ENCODE results near the gene SIRPA.
A peak's percentile ranks its signal among the peaks of the same experiment; 100 is the strongest.

Gene SIRPA

DNA sequence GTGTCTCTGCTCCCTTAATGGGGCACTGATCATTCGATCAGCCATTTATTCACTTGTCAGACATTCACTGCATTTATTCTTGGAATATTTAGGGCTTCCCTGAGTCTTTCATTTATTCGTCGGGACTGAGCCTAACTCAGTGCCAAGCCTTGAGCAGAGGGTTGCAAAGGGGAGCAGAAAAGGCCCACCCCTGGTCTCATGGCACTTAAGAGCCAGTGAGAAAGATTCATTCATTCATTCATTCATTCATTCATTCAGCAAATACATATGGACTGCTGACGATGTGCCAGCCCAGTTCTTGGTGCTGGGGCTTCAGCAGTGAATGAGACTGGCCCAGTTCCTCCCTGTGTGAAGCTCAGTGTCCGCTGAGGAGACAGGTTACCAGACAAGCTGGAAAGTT is 36.6 kb downstream of the SIRPA start:
- no peak for DNase-seq (ENCODE audit: low read depth, low spot score)

DNA sequence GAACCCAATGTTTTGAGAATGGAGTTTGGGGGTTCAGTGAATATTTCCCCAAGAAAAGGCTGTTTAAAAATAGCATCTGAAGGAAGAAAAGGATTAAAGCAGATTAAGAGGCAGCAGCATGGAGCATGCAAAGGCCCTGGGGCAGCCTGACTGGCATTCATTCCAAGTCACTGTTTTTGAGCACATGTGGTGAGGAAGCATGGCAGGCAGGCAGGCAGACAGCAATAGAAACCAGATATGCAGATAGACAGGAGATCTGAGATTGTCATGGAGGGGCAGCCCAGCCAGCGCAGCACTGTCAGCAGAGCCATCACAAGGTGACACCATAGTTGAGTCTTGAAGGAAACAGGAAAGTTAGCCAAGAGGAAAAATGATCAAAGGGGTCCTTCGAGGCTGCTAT is 37.8 kb downstream of the SIRPA start:
- no peak for DNase-seq (ENCODE audit: low read depth, low spot score)

GRCh38 chr20:1933465-1933870 is 38.3 kb downstream of the SIRPA start:
- DNase-seq (ENCODE audit: low read depth, low spot score), result peak; percentile 6

DNA sequence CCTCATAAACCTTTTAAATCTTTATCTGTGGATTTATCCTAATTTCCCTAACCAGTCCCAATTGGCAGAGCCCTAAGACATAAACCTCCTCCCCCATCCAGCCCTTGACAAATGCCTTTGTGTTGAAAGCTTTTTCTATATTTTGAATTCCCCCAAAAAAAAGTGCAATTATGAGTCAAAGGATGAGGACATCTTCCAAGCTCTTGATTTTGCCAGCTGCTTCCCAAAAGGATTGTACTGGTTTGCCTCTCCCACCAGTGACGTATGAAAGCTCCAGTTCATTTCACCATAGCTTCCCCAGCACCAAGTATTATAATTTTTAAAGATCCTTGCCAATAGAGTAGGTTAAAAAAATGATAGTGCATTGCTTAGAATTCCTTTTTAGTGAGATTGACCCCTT is 38.9 kb downstream of the SIRPA start:
- no peak for DNase-seq (ENCODE audit: low read depth, low spot score)

GRCh38 chr20:1934721-1935573 is 39.7 kb downstream of the SIRPA start:
- peak; percentile 15 for DNase-seq (ENCODE audit: low read depth, low spot score)

GRCh38 chr20:1935696-1936366 is 40.6 kb downstream of the SIRPA start:
- no peak for DNase-seq (ENCODE audit: low read depth, low spot score)

GRCh38 chr20:1937316-1937976 is 42.2 kb downstream of the SIRPA start:
- DNase-seq (ENCODE audit: low read depth, low spot score), result no peak

DNA sequence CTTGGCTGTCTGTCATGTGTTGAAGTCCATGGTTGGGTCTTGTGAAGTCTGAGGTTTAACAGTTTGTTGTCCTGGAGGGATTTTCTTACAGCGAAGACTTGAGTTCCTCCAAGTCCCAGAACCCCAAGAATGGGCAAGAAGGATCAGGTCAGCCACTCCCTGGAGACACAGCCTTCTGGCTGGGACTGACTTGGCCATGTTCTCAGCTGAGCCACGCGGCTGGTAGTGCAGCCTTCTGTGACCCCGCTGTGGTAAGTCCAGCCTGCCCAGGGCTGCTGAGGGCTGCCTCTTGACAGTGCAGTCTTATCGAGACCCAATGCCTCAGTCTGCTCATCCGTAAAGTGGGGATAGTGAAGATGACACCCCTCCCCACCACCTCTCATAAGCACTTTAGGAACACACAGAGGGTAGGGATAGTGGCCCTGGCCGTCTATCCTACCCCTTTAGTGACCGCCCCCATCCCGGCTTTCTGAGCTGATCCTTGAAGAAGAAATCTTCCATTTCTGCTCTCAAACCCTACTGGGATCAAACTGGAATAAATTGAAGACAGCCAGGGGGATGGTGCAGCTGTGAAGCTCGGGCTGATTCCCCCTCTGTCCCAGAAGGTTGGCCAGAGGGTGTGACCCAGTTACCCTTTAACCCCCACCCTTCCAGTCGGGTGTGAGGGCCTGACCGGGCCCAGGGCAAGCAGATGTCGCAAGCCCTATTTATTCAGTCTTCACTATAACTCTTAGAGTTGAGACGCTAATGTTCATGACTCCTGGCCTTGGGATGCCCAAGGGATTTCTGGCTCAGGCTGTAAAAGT is 43.5 kb downstream of the SIRPA start:
- DNase-seq (ENCODE audit: low read depth, low spot score), result no peak

- DNase-seq (ENCODE audit: low read depth, low spot score), result no peak
Measured at GRCh38 chr20:1939270-1939595, 44.0 kb downstream of the SIRPA start.

GRCh38 chr20:1940581-1940980 is 45.4 kb downstream of the SIRPA start:
- DNase-seq (ENCODE audit: low read depth, low spot score), result no peak

DNA sequence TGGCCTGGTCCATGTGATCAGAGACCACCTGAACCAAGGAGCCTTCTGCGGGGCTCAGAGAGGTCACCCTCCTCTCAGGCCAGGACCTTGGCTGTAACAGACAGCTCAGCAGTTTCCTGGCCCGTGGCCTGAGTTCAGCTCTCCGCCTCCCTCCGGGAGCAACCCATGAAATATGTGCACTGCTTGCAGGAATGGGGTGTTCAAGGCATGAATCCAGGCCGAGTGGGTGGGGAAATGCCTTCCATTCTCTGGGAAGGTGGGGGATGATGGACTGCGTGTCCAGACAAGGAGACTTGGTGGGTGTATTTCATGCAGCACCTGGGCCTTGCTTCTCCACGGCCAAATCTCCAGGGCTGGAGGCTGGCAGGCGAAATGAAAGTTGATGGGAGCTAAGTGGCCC is 46.0 kb downstream of the SIRPA start:
- peak; percentile 10 for DNase-seq (ENCODE audit: low read depth, low spot score)

DNA sequence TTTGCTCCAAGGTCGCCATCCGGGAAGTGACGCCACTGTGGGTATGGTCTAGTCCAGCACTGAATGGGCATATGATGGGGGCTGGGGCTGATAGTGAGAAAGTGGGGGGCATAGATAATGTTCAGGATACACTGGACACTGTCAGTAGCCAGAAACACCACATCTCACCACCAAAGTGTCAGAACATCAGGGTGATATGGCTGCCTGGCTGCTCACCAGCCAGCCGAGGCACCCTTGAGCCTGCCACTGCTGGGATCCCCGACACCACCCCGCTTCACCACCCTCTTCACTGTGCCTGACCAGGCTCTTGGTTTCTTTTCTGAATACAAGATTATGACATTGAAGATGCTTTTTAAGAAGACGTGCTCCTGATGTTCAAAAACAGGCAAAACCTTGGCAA is 46.9 kb downstream of the SIRPA start:
- no peak for DNase-seq (ENCODE audit: low read depth, low spot score)

GRCh38 chr20:1942486-1943274 is 47.5 kb downstream of the SIRPA start:
- no peak for DNase-seq (ENCODE audit: low read depth, low spot score)

- no peak for DNase-seq (ENCODE audit: low read depth, low spot score)
Measured at GRCh38 chr20:1943275-1944002, 48.2 kb downstream of the SIRPA start.

GRCh38 chr20:1944345-1945091 is 49.3 kb downstream of the SIRPA start:
- no peak for DNase-seq (ENCODE audit: low read depth, low spot score)

DNA sequence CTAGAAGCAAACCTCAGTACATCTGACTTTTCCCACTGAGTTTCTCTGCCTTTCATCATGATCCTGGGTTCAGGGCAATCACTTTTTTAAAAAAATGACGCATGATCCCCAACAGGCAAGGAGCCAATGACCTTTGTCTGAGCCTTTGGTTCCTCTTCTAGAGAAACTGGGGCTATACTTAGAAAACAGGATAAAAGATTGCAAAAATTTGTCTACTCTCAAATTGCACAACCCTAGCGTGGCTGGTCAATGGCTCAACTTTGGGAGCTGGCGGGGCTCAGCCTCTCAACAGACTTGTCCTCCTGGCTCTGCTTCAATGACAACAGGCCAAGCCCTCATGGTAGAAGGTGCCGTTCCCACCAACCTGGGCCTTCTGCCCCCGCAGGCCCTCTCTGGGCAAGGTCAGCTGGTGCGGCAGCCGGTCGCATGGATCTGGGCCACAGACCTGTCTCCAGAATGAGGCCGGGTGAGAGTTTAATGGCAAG is 50.0 kb downstream of the SIRPA start:
- no peak for DNase-seq (ENCODE audit: low read depth, low spot score)

DNA sequence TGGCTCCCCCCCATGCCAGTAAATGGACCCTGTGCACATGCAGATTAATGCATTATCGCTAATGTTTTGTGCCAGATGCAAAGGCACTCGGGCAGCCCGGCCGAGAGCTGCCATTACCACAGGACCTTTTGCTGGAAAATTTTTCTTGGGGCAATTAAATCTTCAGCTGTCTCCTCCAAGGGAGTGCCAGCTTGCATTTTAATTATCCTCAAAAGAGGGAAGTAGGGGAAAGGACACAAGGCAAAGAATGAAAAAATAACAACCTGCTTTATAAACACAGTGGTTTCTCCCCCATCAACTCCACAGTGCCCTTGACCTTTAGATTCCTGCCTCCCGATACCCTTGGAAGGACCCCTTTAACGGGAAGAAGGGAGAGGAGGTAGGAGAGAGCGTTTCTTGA is 50.5 kb downstream of the SIRPA start:
- no peak for DNase-seq (ENCODE audit: low read depth, low spot score)

DNA sequence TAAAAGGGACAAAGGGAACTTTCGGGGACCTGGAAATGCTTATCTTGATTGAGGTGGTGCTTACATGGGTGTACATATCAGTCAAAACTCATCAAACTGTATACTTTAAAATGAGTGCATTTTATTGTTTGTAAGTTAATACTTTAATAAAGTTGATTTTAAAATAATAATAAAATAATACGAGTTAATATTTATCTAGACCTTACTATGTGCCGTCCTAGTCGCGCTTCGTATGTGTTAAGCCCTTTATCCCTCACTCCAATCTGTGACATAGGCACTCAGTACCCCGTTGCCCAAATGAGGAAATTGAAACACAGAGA is 51.2 kb downstream of the SIRPA start:
- no peak for DNase-seq (ENCODE audit: low read depth, low spot score)

- peak; percentile 31 for DNase-seq (ENCODE audit: low read depth, low spot score)
Measured at GRCh38 chr20:1946762-1947534, 51.7 kb downstream of the SIRPA start.

Data from astrocyte of the hippocampus (primary cell).